Cardiac septum (tissue), 1 donor: ENCODE results near the gene MGAT5. TPM values are rescaled to one million over a fixed set of nuclear protein-coding genes. Genes with fewer than 3 reads are reported as not detected.
A peak's percentile ranks its signal among the peaks of the same experiment; 100 is the strongest.

ENCODE experiments used
- DNase-seq: peaks from one replicate; pipeline ENCODE4 v3.0.0-alpha.2; 2020; ENCODE audit warnings: low spot score
- intact Hi-C: fragments of 100-400 bp; cut with DNase I; formaldehyde crosslinking; loops from one replicate; pipeline ENCODE4 v1.14.0; 2022
- total RNA-seq: library from RNA; stranded (reverse); fragmentation: NEBNext Ultra II Directional; extraction: Animal tissue kit (Norgen Biotek cat#: 25700); gene quantifications from one replicate; pipeline ENCODE4 v1.2.1, GENCODE V29; 2021
- donor health status: DM: no; HTN: no; CAD: no.

Gene MGAT5
- total RNA-seq, 1 donor from 2014 or later: 75.3 TPM

DNA sequence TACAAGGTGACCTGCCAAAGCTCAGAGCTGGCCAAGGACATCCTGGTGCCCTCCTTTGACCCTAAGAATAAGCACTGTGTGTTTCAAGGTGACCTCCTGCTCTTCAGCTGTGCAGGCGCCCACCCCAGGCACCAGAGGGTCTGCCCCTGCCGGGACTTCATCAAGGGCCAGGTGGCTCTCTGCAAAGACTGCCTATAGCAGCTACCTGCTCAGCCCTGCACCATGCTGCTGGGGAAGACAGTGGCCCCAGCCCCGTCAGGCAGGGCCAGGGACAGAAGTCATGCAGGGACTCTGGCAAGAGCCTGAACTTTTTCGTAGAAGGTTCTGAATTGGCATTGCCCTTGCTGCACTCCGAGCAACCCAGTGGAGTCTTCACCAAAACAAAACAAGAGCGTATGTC lies 194.8 kb downstream of the MGAT5 start:
- no peak for DNase-seq
- intact Hi-C loops: no loop called here

GRCh38 chr2:134449157-134449556 lies 195.3 kb downstream of the MGAT5 start:
- intact Hi-C loops: no loop called here

DNA sequence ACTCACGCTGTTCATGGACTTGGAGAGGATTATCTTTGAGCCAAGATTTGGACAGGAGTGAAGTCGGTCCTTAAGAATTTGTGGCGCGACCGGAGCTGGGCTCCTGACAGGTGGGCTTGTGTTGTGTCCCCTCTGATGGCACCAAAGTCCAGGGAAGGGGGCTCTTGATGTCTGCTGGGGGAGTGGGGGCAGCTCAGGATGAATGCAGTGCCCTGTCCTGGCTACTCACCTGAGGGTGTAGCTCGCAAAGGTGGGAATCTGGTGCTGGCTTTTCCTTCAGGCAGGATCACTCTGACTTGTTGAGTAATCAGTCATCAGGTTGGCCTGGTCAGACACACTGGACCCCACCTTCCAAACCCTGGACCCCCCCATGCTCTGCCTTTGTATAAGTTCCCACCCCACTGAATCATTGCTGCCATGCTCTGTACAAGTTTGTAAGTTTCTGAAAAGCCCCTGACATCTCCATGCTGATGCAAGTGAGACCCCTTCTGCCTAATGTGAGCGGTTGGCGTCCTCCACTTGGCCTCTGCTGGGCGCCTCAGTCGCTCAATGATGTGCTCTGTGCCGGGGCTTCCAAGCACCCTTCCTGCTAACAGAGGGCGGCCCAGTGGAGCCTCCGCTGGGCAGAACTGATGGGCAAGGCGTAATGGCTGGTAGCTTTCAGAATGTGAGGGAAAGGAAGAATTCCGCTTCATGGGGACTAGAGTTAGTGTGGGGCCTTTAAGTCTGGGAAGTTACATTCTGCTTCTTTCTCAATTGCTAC lies 196.1 kb downstream of the MGAT5 start:
- peak; percentile 57 for DNase-seq
- intact Hi-C loops: loop anchor here (2.0 to 10.0 kb wide), 2 partner anchors 75 to 331 kb away; no protein-coding TSS in a partner anchor

More at GRCh38 chr2:134449157-134449556, 195.3 kb downstream of the MGAT5 start:
- no peak for DNase-seq

GRCh38 chr2:134451347-134451630 lies 197.4 kb downstream of the MGAT5 start:
- DNase-seq: peak; percentile 61
- intact Hi-C loops: loop anchor here (2.0 to 10.0 kb wide), 2 partner anchors 76 to 332 kb away; no protein-coding TSS in a partner anchor

DNA sequence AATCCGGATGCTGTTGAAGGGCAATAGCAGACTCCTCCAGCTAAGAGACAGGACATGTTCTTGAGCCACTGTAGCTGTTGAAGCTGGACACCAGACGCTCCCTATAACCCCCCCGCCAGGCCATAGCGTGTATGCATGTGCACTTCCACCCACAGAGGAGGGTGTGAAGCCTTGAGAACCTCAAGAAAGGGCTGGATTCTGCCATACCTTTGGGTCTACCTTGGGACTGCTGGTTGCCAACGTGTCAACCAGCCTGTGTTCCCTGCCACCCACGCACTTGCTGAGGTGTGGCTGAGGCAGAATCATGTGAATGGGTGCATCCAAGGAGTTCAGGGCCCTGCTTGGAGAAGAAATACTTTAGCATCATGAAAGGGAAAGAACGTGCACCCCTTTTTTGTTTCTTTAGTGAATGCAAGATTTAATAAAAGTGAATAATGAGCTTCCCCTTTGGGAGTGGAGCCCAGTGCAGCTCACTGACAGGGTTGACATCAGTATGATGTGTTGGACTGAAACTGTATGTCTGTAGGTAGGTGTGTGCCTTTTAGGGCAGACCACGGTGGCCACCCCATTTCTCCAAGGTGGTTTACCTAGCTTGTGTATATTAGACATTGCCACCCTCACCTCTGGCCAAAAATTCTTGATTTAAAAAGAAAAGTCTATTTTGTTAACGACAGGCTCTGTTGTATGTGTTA lies 198.3 kb downstream of the MGAT5 start:
- intact Hi-C loops: loop anchor here (10.0 kb wide), 1 partner anchor 77 kb away; no protein-coding TSS in a partner anchor
- DNase-seq: peak; percentile 35

- peak; percentile 12 for DNase-seq
- intact Hi-C loops: loop anchor here (10.0 kb wide), 1 partner anchor 79 kb away; no protein-coding TSS in a partner anchor
These were observed 199.6 kb downstream of the MGAT5 start for GRCh38 chr2:134453476-134453875.

- intact Hi-C loops: loop anchor here (10.0 kb wide), 1 partner anchor 79 kb away; no protein-coding TSS in a partner anchor
- DNase-seq: peak; percentile 33
These were observed 200.1 kb downstream of the MGAT5 start for GRCh38 chr2:134453973-134454372.

DNA sequence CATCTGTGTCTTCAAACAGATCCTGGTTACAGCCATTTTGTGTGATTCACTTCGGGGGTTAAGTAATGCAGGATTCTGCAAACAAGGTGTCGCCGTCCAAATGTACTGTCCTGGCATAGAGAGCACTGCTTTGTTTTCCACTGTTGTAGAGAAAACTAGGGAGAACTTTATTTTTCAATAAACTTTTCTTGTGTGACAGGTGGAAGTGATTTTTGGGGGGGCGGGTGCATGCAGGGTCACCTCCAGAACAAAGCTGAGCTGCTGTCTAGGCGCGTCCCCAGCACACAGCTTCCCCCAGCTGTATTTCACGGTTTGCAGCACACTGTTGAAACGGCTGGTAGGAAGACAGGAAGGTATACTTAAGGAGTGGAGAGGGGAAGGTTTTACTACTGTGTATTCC lies 200.6 kb downstream of the MGAT5 start:
- intact Hi-C loops: loop anchor here (10.0 kb wide), 1 partner anchor 80 kb away; no protein-coding TSS in a partner anchor

DNA sequence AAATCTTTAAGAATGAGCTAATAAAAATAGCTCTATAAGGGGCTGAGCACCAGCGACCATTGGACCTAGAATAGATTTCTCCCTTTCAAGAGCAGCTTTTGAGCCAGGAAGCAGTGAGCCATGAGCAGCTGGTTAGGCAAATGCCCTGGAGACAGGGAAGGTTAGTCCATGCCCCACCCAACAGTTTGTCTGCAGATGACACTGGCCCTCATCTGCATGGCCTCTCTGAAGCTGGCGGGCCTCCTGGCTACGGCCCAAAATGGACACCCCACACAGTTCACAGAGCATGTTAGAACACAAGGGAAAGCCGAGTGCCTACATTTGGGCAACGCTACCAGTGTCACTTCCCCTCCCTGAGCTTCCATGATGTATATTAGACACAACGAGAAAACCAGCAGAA lies 201.1 kb downstream of the MGAT5 start:
- intact Hi-C loops: loop anchor here (10.0 kb wide), 1 partner anchor 80 kb away; no protein-coding TSS in a partner anchor
- peak; percentile 69 for DNase-seq

More for the DNA sequence above, 200.6 kb downstream of the MGAT5 start:
- DNase-seq: peak; percentile 57

- DNase-seq: peak; percentile 60
- intact Hi-C loops: loop anchor here (10.0 kb wide), 1 partner anchor 81 kb away; no protein-coding TSS in a partner anchor
These were observed 201.6 kb downstream of the MGAT5 start for GRCh38 chr2:134455426-134455825.

DNA sequence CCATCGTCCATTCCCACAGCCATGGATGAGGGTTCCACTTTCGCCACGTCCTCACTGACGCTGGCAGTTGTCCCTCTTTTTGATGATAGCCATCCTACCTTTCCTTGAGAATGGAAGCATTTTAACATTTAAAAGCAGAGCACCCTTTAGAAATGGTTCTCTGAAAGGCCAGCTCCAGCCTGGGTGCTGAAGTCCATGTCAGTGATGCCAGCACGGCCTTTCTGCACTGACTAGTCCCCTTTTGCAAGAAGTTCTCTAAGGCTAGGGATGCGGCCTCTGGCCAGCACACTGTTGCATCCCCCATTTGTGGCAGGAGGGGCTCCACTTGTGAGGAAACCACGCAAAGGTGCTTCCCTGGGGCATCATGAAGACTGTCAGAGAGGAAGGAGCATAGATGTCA lies 203.5 kb downstream of the MGAT5 start:
- peak; percentile 43 for DNase-seq
- intact Hi-C loops: loop anchor here (10.0 kb wide), 1 partner anchor 83 kb away; no protein-coding TSS in a partner anchor

GRCh38 chr2:134457765-134458472 lies 204.0 kb downstream of the MGAT5 start:
- DNase-seq: peak; percentile 56
- intact Hi-C loops: loop anchor here (10.0 kb wide), 1 partner anchor 83 kb away; no protein-coding TSS in a partner anchor

DNA sequence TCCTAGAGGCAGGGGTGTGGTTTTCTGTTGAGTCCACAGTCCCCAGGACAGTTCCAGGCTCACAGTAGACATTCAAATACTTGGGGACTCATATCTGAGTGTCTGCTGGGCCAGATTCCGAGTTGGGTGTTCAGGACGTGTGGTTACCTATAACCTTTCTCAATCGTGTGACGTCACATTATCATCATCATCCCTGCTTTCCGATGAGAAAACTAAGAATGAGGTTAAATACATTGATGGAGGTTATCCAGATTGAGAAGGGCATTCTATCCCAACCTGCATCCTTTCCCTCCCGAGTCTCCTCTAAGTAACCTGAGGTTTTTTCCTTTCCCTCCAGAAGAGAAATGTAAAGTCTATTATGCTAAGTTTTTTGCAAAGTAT lies 204.6 kb downstream of the MGAT5 start:
- intact Hi-C loops: loop anchor here (10.0 kb wide), 1 partner anchor 84 kb away; no protein-coding TSS in a partner anchor
- DNase-seq: no peak

DNA sequence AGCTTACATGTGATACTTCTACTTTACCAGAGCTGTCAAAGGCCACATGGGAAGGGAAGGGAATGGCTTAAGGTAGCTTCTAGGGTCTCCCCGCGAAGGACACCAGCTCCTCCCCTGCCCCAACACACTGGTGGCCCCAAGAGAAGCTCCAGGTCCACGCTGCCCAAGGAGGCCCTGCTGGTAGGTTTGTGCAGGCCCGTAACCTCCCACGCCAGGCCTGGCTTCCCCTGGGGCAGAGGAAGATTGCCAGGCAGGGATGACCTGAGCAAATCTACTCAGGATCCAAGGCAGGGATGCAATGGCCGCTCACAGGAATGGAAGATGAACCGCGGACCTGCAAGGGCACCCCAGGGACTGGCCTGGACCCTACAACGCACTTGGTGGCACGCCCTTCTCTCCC lies 205.1 kb downstream of the MGAT5 start:
- intact Hi-C loops: loop anchor here (10.0 kb wide), 1 partner anchor 84 kb away; no protein-coding TSS in a partner anchor
- DNase-seq: peak; percentile 63

DNA sequence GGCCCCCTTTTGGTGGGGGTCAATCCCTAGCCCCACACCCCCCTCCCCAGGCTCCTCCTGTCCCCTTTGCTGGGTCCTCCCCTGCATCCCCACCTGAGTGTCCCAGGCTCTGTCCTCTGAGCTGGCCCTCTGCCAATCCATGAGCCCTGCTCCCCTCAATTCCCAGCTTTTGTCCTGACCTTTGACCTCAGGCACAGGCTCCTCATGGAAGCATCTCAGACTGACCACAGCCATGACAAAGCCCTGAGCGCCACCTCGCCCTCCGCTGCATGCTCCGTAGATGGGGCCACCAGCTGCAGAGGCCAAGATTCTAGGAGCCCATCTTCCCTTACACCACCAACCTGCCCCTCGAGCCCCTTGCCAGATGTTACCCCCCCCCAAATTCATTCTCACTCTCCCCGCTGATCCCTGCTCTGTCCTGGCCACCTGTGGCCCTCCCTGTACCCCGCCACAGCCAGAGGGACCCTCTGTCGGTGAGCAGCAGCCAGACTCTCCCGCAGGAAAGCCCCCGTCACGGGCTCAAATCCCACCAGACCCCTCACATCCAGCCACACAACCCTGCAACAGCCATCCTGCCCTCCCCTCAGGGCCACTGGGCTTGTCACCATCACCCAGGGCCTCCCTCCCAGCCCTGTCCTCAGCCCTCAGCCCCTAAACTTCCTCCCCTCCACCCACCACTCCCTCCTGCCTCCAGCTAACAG lies 206.0 kb downstream of the MGAT5 start:
- intact Hi-C loops: loop anchor here (2.0 to 10.0 kb wide), 2 partner anchors 85 to 437 kb away; no protein-coding TSS in a partner anchor
- peak; percentile 67 for DNase-seq

- intact Hi-C loops: loop anchor here (2.0 kb wide), 1 partner anchor 436 kb away; no protein-coding TSS in a partner anchor
These were observed 206.7 kb downstream of the MGAT5 start for GRCh38 chr2:134460583-134460998.

GRCh38 chr2:134461511-134461910 lies 207.6 kb downstream of the MGAT5 start:
- intact Hi-C loops: loop anchor here (1.0 to 2.0 kb wide), 2 partner anchors 11 to 435 kb away; no protein-coding TSS in a partner anchor

More at GRCh38 chr2:134460583-134460998, 206.7 kb downstream of the MGAT5 start:
- DNase-seq: peak; percentile 78

GRCh38 chr2:134462275-134462674 lies 208.4 kb downstream of the MGAT5 start:
- intact Hi-C loops: no loop called here
- DNase-seq: no peak

More at GRCh38 chr2:134461511-134461910, 207.6 kb downstream of the MGAT5 start:
- DNase-seq: peak; percentile 56
